ENCODE measurements around the gene ZNF366. TPM values are rescaled to one million over a fixed set of nuclear protein-coding genes. Genes with fewer than 3 reads are reported as not detected.

The ZNF366 gene
- polyA plus RNA-seq, 4 donors, result 1.5 to 2.4 (median 2.1) TPM; not detected in 1

DNA sequence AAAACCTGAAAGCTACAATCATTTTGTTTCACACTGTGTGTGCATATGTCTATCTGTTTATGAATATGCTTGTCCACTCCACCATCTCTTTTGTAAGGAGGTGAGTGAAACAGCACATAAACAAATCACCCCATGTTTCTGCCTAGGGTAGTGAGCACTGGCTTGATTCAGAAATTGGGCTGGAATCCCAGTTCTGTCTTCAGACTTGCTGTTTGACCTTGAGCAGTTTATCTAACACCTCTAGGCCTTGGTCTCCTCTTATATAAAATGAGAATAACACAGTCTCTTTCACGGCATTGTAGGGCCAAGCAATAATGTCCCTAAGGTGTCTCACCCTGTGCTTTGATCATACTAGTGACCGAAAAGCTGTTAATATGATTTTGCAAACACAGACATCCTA is 61.2 kb downstream of the ZNF366 start:
- no peak for DNase-seq
- no peaks in the 10 kb centered on the region for H3K36me3 ChIP-seq (ENCODE audit: control insufficient read depth in 3 of 3, insufficient read depth in 2 of 3, low read depth in 1 of 3, low read length in 3 of 3)
- H3K9me3 ChIP-seq (ENCODE audit: control insufficient read depth in 2 of 2, insufficient read depth in 1 of 2, low read depth in 1 of 2, low read length in 1 of 2), result no peaks in the 10 kb centered on the region
- no peak overlapping the region for H3K27ac ChIP-seq (ENCODE audit: low read depth in 1 of 3, low read length in 2 of 3)
- FAIRE-seq, result no peak
- H3K4me3 ChIP-seq (ENCODE audit: low read depth in 1 of 3, low read length in 3 of 3), result no peak overlapping the region
- no peaks in the 10 kb centered on the region for H3K4me1 ChIP-seq (ENCODE audit: control insufficient read depth in 3 of 3, insufficient read depth in 2 of 3, low read depth in 1 of 3, low read length in 2 of 3)
- WGBS, 3 donors, result 29 to 54% (median 30%) methylated on average over 2 of the region's 2 CpGs
- H3K27me3 ChIP-seq (ENCODE audit: control insufficient read depth in 3 of 3, insufficient read depth in 3 of 3, low read length in 3 of 3), result no peaks in the 10 kb centered on the region

DNA sequence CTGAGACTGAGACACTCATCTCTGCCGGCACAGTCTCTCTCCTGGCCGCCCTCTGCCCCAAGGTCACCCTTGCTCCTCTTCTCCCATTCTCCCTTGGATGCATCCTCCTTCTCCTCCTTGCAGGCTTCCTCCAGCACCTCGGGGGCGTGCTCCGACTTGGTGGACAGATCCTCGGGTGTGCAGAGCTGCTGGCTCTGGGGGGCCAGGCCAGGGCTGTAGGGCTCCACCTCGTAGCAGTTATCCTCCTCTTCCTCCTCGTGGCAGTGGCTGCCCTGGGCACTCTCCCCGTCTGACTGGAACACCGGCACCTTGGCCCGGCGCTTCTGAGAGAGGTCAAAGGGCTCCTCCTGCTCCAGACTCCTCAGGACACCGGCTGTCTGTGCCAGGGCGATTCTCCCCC is 63.3 kb downstream of the ZNF366 start:
- Histone ChIP-seq H3K4me1 (ENCODE audit: control insufficient read depth in 3 of 3, insufficient read depth in 2 of 3, low read depth in 1 of 3, low read length in 2 of 3) (no peaks in the 10 kb centered on the region), H3K4me3 (ENCODE audit: low read depth in 1 of 3, low read length in 3 of 3) (no peak overlapping the region), H3K36me3 (ENCODE audit: control insufficient read depth in 3 of 3, insufficient read depth in 2 of 3, low read depth in 1 of 3, low read length in 3 of 3) (no peaks in the 10 kb centered on the region), H3K9me3 (ENCODE audit: control insufficient read depth in 2 of 2, insufficient read depth in 1 of 2, low read depth in 1 of 2, low read length in 1 of 2) (no peaks in the 10 kb centered on the region), H3K27ac (ENCODE audit: low read depth in 1 of 3, low read length in 2 of 3) (no peak overlapping the region), H3K27me3 (ENCODE audit: control insufficient read depth in 3 of 3, insufficient read depth in 3 of 3, low read length in 3 of 3) (no peaks in the 10 kb centered on the region)
- 66 to 74% (median 68%) methylated on average over 12 to 14 of the region's 14 CpGs for WGBS, 3 donors
- no peak for FAIRE-seq
- DNase-seq, result no peak

DNA sequence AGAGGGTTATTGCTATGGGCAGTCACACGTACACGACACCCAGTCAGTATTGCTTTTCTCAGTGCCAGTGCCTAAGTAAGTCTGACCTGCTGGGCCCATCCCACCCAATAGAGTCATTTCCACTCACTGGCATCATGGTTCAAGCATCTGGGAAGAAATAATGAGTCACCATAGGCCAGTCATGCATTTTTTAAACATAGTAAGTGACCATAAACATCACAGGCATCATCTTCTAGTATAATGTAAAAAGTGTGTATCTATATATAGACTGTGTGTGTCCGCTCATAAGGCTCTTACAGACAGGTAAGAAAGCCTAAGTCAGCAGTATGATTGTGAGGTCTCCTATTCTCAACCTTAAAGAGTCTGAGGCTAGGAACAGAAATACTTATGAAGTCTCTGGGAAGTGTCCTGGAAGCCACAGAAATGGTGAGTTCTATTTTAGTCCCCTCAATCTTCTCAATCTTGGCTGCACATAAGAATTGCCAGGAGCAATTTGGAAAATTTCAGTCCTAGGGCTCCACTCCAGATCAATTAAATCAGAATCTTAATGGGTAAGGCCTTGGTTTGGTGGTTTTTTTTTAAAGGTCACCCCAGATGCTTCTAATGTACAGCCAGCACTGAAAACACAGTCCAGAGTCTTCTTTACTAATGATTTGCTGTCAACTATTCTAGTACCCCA is 65.2 kb downstream of the ZNF366 start:
- FAIRE-seq, result no peak
- Histone ChIP-seq H3K9me3 (ENCODE audit: control insufficient read depth in 2 of 2, insufficient read depth in 1 of 2, low read depth in 1 of 2, low read length in 1 of 2) (no peaks in the 10 kb centered on the region), H3K27me3 (ENCODE audit: control insufficient read depth in 3 of 3, insufficient read depth in 3 of 3, low read length in 3 of 3) (no peaks in the 10 kb centered on the region), H3K36me3 (ENCODE audit: control insufficient read depth in 3 of 3, insufficient read depth in 2 of 3, low read depth in 1 of 3, low read length in 3 of 3) (no peaks in the 10 kb centered on the region), H3K4me3 (ENCODE audit: low read depth in 1 of 3, low read length in 3 of 3) (no peak overlapping the region), H3K4me1 (ENCODE audit: control insufficient read depth in 3 of 3, insufficient read depth in 2 of 3, low read depth in 1 of 3, low read length in 2 of 3) (no peaks in the 10 kb centered on the region), H3K27ac (ENCODE audit: low read depth in 1 of 3, low read length in 2 of 3) (no peak overlapping the region)
- 90 to 97% (median 93%) methylated on average over 3 of the region's 3 CpGs for WGBS, 3 donors
- no peak for DNase-seq

DNA sequence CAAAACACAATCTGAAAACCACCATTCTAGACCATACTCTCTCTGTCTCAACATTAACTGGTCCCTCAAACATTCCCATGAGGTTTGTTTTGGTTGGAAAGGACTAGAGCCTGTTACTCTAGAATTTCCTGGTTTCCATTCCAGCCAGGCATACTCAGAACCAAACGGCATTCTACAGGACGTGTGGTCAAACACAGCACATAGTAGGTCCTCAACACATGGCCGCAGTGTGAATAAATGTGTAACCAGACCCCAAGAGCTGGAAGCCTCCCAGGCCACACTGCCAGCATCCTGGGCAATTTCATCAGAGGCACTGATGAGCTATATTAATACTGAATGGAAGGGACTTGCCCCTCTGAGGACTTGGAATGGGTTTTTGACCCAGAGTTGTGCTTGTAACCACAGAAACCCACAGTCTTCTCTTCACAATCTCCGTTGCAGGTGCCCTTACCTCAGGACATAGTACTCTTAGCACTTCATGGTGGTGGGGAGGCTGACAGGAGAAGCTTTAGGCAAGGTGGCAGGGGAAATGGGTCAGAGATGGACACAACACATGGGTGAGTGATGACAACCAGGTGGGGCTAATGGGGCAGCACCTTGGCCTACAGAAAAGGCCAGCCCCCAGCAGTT is 66.0 kb downstream of the ZNF366 start:
- Histone ChIP-seq H3K36me3 (ENCODE audit: control insufficient read depth in 3 of 3, insufficient read depth in 2 of 3, low read depth in 1 of 3, low read length in 3 of 3) (no peaks in the 10 kb centered on the region), H3K27ac (ENCODE audit: low read depth in 1 of 3, low read length in 2 of 3) (no peak overlapping the region), H3K4me1 (ENCODE audit: control insufficient read depth in 3 of 3, insufficient read depth in 2 of 3, low read depth in 1 of 3, low read length in 2 of 3) (no peaks in the 10 kb centered on the region), H3K27me3 (ENCODE audit: control insufficient read depth in 3 of 3, insufficient read depth in 3 of 3, low read length in 3 of 3) (no peaks in the 10 kb centered on the region), H3K9me3 (ENCODE audit: control insufficient read depth in 2 of 2, insufficient read depth in 1 of 2, low read depth in 1 of 2, low read length in 1 of 2) (no peaks in the 10 kb centered on the region), H3K4me3 (ENCODE audit: low read depth in 1 of 3, low read length in 3 of 3) (no peak overlapping the region)
- DNase-seq, result no peak
- no peak for FAIRE-seq
- WGBS, 3 donors, result 86 to 88% (median 87%) methylated on average over 4 of the region's 4 CpGs

DNA sequence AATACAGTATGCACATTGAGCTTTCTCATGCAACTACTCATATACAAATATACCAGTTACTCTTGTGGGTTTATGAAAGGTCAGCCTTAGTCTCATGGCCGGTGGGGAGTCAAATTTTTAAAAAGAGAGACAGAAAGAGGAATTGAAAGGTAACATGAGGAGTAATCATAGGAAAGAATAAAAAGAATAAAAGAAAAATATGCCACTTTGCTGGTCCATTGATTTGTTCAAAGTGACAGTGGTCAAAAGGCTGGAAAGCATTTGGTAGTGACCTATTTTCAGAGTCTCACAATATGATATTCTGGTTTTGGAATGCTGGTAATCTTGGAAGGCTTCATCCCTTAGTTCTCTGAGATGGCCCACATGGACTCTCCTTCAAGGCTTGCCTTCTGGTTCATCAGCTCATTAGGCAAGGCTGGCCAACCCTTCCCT is 67.0 kb downstream of the ZNF366 start:
- H3K4me3 ChIP-seq (ENCODE audit: low read depth in 1 of 3, low read length in 3 of 3), result no peak overlapping the region
- no peaks in the 10 kb centered on the region for H3K27me3 ChIP-seq (ENCODE audit: control insufficient read depth in 3 of 3, insufficient read depth in 3 of 3, low read length in 3 of 3)
- FAIRE-seq (no peak), DNase-seq (no peak)
- no peaks in the 10 kb centered on the region for H3K36me3 ChIP-seq (ENCODE audit: control insufficient read depth in 3 of 3, insufficient read depth in 2 of 3, low read depth in 1 of 3, low read length in 3 of 3)
- no peaks in the 10 kb centered on the region for H3K9me3 ChIP-seq (ENCODE audit: control insufficient read depth in 2 of 2, insufficient read depth in 1 of 2, low read depth in 1 of 2, low read length in 1 of 2)
- H3K4me1 ChIP-seq (ENCODE audit: control insufficient read depth in 3 of 3, insufficient read depth in 2 of 3, low read depth in 1 of 3, low read length in 2 of 3), result no peaks in the 10 kb centered on the region
- 63 to 86% (median 84%) methylated on average over 1 of the region's 1 CpG for WGBS, 3 donors
- H3K27ac ChIP-seq (ENCODE audit: low read depth in 1 of 3, low read length in 2 of 3), result no peak overlapping the region

DNA sequence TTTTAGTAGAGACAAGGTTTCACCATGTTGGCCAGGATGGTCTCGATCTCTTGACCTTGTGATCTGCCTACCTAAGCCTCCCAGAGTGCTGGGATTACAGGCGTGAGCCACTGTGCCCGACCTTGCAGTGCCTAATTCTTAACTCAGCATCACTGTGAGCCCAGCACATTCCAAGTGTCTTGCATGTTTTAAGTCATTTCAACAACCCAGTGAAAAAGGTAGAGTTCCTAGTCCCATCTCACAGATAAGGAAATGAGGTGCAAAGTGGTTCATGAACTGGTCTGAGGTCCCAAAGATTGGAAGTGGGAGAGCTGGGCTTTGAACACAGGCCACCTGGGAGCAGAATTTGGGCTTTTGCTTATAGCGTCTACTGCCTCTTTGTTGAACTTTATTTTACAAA is 68.0 kb downstream of the ZNF366 start:
- no peak overlapping the region for H3K27ac ChIP-seq (ENCODE audit: low read depth in 1 of 3, low read length in 2 of 3)
- H3K4me3 ChIP-seq (ENCODE audit: low read depth in 1 of 3, low read length in 3 of 3), result no peak overlapping the region
- no peak for DNase-seq
- H3K9me3 ChIP-seq (ENCODE audit: control insufficient read depth in 2 of 2, insufficient read depth in 1 of 2, low read depth in 1 of 2, low read length in 1 of 2), result no peaks in the 10 kb centered on the region
- 89 to 92% (median 90%) methylated on average over 4 of the region's 4 CpGs for WGBS, 3 donors
- no peaks in the 10 kb centered on the region for H3K27me3 ChIP-seq (ENCODE audit: control insufficient read depth in 3 of 3, insufficient read depth in 3 of 3, low read length in 3 of 3)
- H3K4me1 ChIP-seq (ENCODE audit: control insufficient read depth in 3 of 3, insufficient read depth in 2 of 3, low read depth in 1 of 3, low read length in 2 of 3), result no peaks in the 10 kb centered on the region
- FAIRE-seq, result no peak
- H3K36me3 ChIP-seq (ENCODE audit: control insufficient read depth in 3 of 3, insufficient read depth in 2 of 3, low read depth in 1 of 3, low read length in 3 of 3), result no peaks in the 10 kb centered on the region

DNA sequence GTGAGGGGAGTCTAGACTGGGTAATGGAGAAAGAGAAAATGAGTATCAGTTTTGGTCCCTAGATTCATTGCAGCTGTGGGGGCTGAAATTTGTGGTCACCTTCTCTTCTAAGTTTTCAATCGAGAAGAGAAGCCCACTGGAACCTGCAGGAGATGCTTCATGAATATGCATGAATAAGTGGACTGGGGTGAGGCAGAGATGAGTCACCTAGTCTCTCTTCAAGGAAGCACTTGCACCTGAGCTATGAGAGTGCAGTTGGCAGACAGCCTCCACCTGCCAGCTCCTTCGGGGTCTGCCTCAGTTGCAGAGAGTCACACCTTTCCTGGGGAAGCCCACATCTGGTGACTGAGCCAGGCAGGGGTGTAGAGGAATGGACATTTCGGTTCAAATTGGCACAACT is 69.1 kb downstream of the ZNF366 start:
- no peak overlapping the region for H3K4me3 ChIP-seq (ENCODE audit: low read depth in 1 of 3, low read length in 3 of 3)
- H3K4me1 ChIP-seq (ENCODE audit: control insufficient read depth in 3 of 3, insufficient read depth in 2 of 3, low read depth in 1 of 3, low read length in 2 of 3), result no peaks in the 10 kb centered on the region
- DNase-seq (no peak), FAIRE-seq (no peak)
- H3K27ac ChIP-seq (ENCODE audit: low read depth in 1 of 3, low read length in 2 of 3), result no peak overlapping the region
- no peaks in the 10 kb centered on the region for H3K9me3 ChIP-seq (ENCODE audit: control insufficient read depth in 2 of 2, insufficient read depth in 1 of 2, low read depth in 1 of 2, low read length in 1 of 2)
- H3K27me3 ChIP-seq (ENCODE audit: control insufficient read depth in 3 of 3, insufficient read depth in 3 of 3, low read length in 3 of 3), result no peaks in the 10 kb centered on the region
- H3K36me3 ChIP-seq (ENCODE audit: control insufficient read depth in 3 of 3, insufficient read depth in 2 of 3, low read depth in 1 of 3, low read length in 3 of 3), result no peaks in the 10 kb centered on the region
- WGBS, 3 donors, result 66 to 82% (median 76%) methylated on average over 3 of the region's 3 CpGs

DNA sequence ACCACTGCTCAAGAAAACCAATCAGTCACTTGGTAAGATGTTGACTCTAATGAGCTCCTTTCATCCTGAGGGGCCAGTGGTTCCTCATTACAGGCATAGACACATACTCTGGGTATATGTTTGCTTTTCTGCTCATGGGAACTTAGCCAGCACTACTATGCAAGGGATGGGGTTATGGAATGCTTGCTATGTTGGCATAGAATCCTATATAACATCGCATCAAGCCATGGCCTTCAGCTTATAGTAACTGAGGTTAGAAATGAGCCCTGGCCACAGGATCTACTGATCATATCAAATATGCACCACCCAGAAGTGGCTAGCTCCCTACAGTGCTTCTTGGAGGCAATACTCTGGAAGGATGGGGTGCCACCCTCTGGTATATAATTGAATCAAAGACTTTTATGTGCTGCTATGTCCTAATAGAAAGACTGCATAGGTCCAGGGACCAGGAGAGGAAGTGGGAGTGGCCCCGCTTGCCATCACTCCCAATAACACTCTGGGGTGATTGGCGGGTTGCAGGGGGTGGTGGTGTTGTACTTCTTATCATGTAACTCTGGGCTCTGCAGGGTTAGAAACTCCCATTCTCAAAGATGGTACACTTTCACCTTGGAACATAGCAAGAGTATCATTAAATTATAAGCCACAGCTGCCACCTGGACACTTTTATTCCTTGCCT is 70.3 kb downstream of the ZNF366 start:
- DNase-seq (no peak), FAIRE-seq (no peak)
- Histone ChIP-seq H3K9me3 (ENCODE audit: control insufficient read depth in 2 of 2, insufficient read depth in 1 of 2, low read depth in 1 of 2, low read length in 1 of 2) (no peaks in the 10 kb centered on the region), H3K4me3 (ENCODE audit: low read depth in 1 of 3, low read length in 3 of 3) (no peak overlapping the region), H3K27me3 (ENCODE audit: control insufficient read depth in 3 of 3, insufficient read depth in 3 of 3, low read length in 3 of 3) (no peaks in the 10 kb centered on the region), H3K27ac (ENCODE audit: low read depth in 1 of 3, low read length in 2 of 3) (no peak overlapping the region), H3K4me1 (ENCODE audit: control insufficient read depth in 3 of 3, insufficient read depth in 2 of 3, low read depth in 1 of 3, low read length in 2 of 3) (no peaks in the 10 kb centered on the region), H3K36me3 (ENCODE audit: control insufficient read depth in 3 of 3, insufficient read depth in 2 of 3, low read depth in 1 of 3, low read length in 3 of 3) (no peaks in the 10 kb centered on the region)
- 79 to 95% (median 90%) methylated on average over 3 of the region's 3 CpGs for WGBS, 3 donors
